Measurements from ENCODE around the gene DAP.
"Not testable (repeated sequence)": the region's sequence is repeated elsewhere in the genome, so short reads cannot be mapped to it uniquely, and the experiment has no call there.

DNA sequence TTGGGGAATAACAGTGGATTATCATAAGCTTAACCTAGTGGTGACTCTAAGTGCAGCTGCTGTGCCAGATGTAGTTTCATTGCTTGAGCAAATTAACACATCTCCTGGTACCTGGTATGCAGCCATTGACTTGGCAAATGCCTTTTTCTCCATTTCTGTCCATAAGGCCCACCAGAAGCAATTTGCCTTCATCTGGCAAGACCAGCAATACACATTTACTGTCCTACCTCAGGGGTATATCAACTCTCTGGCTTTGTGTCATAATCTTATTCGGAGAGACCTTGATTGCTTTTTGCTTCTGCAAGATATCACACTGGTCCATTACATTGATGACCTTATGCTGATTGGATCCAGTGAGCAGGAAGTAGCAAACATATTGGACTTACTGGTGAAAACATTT lies 42.4 kb downstream of the DAP start:
- TF ChIP-seq, protein P1, sequence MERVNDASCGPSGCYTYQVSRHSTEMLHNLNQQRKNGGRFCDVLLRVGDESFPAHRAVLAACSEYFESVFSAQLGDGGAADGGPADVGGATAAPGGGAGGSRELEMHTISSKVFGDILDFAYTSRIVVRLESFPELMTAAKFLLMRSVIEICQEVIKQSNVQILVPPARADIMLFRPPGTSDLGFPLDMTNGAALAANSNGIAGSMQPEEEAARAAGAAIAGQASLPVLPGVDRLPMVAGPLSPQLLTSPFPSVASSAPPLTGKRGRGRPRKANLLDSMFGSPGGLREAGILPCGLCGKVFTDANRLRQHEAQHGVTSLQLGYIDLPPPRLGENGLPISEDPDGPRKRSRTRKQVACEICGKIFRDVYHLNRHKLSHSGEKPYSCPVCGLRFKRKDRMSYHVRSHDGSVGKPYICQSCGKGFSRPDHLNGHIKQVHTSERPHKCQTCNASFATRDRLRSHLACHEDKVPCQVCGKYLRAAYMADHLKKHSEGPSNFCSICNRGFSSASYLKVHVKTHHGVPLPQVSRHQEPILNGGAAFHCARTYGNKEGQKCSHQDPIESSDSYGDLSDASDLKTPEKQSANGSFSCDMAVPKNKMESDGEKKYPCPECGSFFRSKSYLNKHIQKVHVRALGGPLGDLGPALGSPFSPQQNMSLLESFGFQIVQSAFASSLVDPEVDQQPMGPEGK (CRISPR knock-in tag; IDR thresholded peaks at IDR 0.05; ENCODE audit: borderline replicate concordance) = not testable (repeated sequence)
- not testable (repeated sequence) for TF ChIP-seq ZFP3 (CRISPR knock-in tag; IDR thresholded peaks at IDR 0.05); CSDC2 (CRISPR knock-in tag; IDR thresholded peaks at IDR 0.05); GLIS3 (CRISPR knock-in tag; IDR thresholded peaks at IDR 0.05); ARNTL (CRISPR knock-in tag; IDR thresholded peaks at IDR 0.05; ENCODE audit: borderline replicate concordance, low read depth); PPARA (CRISPR knock-in tag; IDR thresholded peaks at IDR 0.05; ENCODE audit: borderline replicate concordance); ZNF70 (CRISPR knock-in tag; IDR thresholded peaks at IDR 0.05); ZNF8 (CRISPR knock-in tag; IDR thresholded peaks at IDR 0.05); ESRRG (CRISPR knock-in tag; IDR thresholded peaks at IDR 0.05); ISL1 (CRISPR knock-in tag; IDR thresholded peaks at IDR 0.05); ZFP30 (CRISPR knock-in tag; IDR thresholded peaks at IDR 0.05)

Measured in SK-N-SH treated with all-trans-retinoic acid at 6 μM for 48 hours (cell line).